GM18870 (cell line): ENCODE measurements around the gene MRPS12.

Experiments
- ATAC-seq: cut with Tn5 transposase; IDR thresholded peaks from one replicate; pipeline ENCODE4 v1.9.1; 2021; ENCODE audit warnings: moderate library complexity; ENCODE audit not compliant: unreplicated experiment

MRPS12 gene

GRCh38 chr19:38910488-38910887, 20.3 kb upstream of the MRPS12 start:
- ATAC-seq, result no peak

DNA sequence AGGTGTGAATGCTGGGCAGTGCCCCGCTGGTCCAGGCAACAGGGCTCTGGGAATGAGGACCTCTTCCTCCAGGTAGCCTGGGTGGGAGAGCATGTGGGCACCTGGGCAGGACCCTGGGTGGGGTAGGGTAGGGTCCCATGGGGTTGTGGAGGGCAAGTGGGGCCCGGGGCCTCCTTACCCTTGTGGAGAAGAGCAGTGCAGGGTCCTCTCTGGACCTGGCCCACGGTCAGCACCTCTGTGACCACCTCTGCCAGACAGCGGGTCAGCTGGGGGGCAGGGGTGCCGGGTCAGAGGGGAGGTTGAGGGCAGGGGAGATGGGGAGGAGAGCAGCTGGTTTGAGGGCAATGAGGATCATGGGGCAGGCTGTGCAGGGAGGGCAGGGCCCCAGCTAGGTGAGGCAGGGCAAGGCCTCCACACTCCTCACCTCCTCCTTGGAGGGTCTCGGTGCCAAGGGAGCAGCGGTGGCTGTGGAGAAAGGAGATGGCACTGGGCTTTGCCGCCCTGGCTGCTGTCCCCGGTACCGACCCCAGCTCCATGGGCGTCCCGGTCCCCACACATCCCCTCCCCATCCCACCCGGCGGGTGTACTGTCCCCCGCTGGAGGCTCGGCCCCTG, 19.2 kb upstream of the MRPS12 start:
- no peak for ATAC-seq

GRCh38 chr19:38912600-38913514, 17.9 kb upstream of the MRPS12 start:
- ATAC-seq, result no peak

- no peak for ATAC-seq
These were observed 16.8 kb upstream of the MRPS12 start for GRCh38 chr19:38913958-38914357.

DNA sequence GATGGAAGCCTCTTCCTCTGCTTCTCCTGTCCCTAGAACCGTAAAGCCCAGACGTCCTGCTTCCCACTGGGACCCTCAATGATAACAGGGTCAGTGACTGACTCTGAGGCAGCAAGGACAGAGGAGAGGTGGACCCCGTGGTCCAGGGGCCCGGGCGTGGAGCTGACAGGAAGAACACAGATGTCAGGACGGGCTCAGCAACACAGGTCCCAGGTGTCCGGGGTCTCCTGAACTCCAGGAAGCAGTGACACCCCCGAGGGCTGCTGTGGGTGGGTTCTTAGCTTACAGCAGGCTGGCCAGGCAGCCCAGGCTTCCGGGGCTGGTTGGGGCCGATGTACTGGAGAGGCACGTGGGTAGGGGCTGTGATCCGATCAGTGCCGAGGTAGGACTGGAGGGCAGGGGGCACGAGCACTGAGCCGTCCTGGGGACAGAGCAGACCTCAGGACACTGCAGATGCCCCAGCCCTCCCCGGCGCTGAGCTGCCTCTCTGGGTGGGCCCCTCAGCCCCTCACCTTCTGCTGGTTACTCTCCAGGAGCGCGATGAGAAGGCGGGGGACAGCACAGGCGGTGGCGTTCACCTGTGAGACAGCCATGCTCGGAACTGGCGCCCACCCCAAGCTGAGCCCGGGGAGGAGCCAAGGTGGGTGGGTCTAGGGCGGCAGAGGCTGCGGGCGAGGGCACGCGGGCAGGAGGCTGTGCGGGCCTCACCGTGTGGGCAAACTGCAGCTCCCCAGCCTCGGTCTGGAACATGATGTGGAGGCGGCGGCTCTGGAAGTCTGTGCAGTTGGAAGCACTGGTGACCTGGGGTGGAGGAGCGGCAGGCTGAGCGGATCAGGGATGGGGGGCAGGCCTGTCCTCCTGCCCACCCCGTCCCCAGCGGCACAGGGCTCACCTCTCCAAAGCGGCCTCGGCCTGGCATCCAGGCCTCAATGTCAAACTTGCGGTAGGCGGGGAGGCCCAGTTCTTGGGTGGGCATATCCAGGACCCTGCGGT, 15.1 kb upstream of the MRPS12 start:
- ATAC-seq, result no peak

GRCh38 chr19:38917516-38917915, 13.2 kb upstream of the MRPS12 start:
- ATAC-seq, result no peak

DNA sequence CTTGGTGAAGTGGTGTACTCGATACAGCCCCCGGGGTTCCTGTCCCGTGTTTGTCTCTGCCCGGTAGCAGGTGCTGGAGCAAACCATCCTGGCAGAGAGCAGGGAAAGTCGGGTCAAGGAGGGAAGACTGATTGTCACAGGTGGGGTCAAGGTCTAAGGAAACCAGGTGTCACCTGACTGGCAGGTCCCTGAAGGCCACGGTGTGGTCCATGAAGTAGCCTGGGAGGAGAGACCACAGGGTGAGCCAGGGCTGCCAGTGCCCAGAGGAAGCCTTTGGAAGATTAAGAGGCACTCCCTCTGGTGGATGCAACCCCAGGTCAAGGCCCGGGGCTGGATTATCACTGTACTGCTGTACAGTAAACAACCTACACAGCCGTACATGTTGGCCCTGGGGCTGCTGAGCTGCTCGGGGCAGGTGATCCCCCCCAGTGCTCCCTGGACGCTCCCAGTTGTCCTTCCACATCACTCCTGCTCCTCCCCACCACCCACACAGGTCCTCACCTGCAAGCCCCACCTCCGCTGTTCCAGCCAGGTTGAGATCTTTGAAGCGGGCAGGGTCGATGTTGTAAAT, 12.7 kb upstream of the MRPS12 start:
- no peak for ATAC-seq

GRCh38 chr19:38918526-38918925, 12.2 kb upstream of the MRPS12 start:
- no peak for ATAC-seq

- no peak for ATAC-seq
These were observed 10.7 kb upstream of the MRPS12 start for GRCh38 chr19:38919837-38920601.

GRCh38 chr19:38920602-38921419, 9.9 kb upstream of the MRPS12 start:
- ATAC-seq, result no peak

- ATAC-seq, result no peak
These were observed 9.1 kb upstream of the MRPS12 start for GRCh38 chr19:38921420-38922274.

GRCh38 chr19:38922482-38922881, 8.3 kb upstream of the MRPS12 start:
- no peak for ATAC-seq

GRCh38 chr19:38924388-38924787, 6.4 kb upstream of the MRPS12 start:
- ATAC-seq, result no peak

DNA sequence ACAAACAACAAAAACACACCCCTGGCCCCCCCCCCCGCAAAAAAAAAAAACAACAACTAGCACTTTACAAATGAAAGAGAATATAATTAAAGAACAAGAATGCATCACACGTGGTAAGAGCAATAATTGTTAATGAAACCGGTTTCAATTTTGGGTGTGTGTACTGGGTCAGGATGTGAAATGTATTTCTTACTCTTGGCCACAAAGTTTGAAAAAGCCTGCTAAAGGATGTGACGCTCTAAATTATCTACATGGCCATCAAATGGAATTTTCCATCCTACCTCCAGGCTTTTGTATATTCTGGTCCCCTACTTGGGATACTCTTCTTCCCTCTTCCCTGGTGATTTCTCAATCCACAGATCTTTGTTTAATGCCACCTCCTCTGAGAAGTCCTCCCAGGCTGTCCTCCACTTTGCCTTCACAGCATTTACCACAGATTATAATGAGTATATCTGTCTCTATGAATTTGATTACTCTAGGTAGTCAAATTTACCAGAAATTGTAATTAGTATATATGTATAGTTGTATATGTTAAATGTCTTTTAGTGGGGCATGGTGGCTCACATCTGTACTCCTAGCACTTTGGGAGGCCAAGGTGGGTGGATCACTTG, 2.2 kb upstream of the MRPS12 start:
- ATAC-seq, result no peak

DNA sequence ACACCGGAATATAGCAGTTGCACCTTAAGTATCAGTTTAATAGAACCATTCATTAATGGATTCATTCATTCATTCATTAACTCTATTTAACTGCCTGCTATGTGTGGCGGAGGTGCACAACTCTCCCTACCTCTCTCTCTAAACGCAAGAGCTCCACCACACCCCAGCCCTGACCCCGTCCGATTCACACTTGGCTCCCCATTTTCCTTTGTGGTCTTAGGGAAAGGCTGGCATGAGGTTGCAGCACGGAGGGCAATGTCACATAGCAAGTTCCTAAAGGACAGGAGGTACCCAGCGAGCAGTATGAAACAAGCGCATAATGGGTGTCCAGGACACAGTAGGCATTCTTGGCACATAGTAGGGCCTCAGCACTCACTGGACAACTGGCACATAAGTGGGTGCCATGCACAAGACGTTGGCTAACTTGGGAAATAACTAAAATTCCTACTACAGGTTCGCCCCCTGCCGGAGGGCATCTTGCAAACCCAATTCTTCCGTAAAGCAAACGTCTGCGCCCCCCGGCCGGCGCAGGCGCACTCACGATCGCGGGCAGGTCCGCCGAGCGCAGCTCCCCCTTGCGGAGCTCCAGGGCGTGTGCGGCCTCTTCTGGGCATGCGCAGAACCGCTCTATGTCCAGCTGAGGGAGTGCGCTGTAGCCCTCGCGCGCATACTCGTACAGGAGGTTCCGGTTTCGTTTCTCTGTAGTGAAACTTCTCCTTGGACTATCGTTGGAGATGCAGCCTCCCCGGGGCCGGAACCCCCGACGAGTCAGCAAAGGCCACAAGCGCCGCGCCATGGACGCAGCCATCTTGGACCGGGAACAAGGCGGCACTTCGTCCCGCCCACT, 592 bp upstream of the MRPS12 start, which contains the start of gene SARS2:
Gene SARS2, minus strand, starts transcription at position 835 of the 847 bp plus-strand sequence. Its CDS starts 27 bp downstream, at position 808.
- peak; percentile 70 for ATAC-seq

DNA sequence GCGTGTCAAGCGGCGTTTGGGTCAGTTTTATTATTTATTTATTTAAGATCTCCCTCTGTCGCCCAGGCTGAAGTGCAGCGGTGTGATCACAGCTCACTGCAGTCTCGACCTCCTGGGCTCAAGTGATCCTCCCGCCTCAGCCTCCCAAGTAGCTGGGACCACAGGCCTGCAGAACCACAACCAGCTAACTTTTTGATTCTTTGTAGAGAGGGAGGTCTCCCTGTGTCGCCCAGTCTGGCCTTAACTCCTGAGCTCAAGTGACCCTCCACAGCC, 713 bp downstream of the MRPS12 start:
- ATAC-seq, result no peak
